Activated naive CD8-positive, alpha-beta T cell treated with anti-CD3 and anti-CD28 coated beads for 36 hours (primary cell): ENCODE results near the gene MESP1. TPM values are rescaled to one million over a fixed set of nuclear protein-coding genes. Genes with fewer than 3 reads are reported as not detected.

ENCODE experiments used
- DNase-seq: peaks from one replicate; pipeline ENCODE4 v3.0.0; 2021
- H3K27ac Mint-ChIP-seq: one replicate; pipeline ENCODE4 v1.8.0; 2022; ENCODE audit warnings: mild to moderate bottlenecking, moderate library complexity, mixed read lengths
- H3K27me3 Mint-ChIP-seq: one replicate; pipeline ENCODE4 v1.8.0; 2022; ENCODE audit warnings: mild to moderate bottlenecking, mixed read lengths
- H3K36me3 Mint-ChIP-seq: one replicate; pipeline ENCODE4 v1.8.0; 2021; ENCODE audit warnings: mild to moderate bottlenecking, mixed read lengths
- H3K4me1 Mint-ChIP-seq: one replicate; pipeline ENCODE4 v1.8.0; 2021; ENCODE audit warnings: mixed read lengths
- H3K4me3 Mint-ChIP-seq: one replicate; pipeline ENCODE4 v1.8.0; 2022; ENCODE audit warnings: mild to moderate bottlenecking, moderate library complexity, mixed read lengths
- H3K9me3 Mint-ChIP-seq: one replicate; pipeline ENCODE4 v1.8.0; 2022; ENCODE audit warnings: mixed read lengths
- total RNA-seq, 2 experiments: library from RNA; stranded (reverse); gene quantifications; one replicate each; pipeline ENCODE4 v1.2.3, GENCODE V29; 2021

Gene MESP1
- total RNA-seq, 2 experiments from 2014 or later: 4.2 to 4.5 TPM

DNA sequence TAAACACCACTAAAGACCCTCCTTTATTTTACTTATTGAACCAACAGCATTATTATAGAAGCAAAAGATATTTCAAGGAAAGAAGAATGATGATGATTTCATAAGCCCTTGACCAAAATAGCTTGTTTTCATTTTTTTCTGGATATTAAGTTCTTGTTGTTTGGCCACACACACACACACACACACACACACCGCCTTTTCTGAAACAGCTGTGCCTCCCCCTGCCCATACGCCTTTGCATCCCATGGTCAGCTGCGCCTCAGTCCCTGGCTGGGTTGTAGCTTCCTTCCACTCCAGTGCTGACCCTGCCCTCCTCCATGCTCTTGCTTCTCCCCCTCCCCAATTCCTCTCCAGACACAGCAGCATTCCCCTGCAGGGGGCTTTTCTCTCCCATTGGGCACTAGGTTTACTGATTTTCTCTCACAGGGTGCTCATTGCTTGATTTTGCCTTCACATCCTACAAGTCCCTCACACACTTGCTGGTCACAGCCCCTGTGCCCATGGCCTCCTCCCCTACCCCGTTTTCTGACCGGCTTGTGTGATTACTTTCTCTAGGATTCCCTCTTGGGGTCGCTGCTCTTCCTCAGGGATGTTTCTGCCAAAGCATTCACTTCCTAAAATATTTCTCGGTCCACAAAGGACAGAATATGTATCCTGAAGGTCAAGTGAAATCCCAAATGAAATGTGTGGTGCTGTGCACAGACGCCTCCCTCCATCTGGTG is 18.4 kb downstream of the MESP1 start:
- Mint-ChIP-seq H3K9me3 (no peaks in the 10 kb centered on the region), H3K4me1 (no peaks in the 10 kb centered on the region)

DNA sequence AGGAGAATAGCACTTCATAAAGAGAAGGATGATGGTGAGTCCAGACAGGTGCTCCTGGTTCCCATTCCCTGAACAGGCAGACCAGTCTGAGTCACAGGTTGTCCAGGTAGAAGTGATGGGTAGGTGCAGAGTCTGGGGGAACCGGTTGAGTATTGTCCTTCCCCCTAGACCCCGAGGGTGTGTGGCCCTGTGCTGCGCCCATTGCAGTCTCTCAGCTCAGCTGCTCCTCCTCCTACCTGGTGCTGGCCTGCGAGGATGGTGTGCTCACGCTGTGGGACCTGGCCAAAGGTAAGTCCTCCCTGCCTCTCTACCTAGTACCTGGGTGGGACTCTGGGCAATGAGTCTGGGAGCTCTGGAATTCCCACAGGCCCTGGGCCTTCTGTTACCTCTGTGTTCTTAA is 19.8 kb downstream of the MESP1 start:
- H3K27me3 Mint-ChIP-seq: no peaks in the 10 kb centered on the region
- no peak overlapping the region for H3K27ac Mint-ChIP-seq
- no peak for DNase-seq
- no peaks in the 10 kb centered on the region for H3K4me1 Mint-ChIP-seq
- H3K36me3 Mint-ChIP-seq: no peaks in the 10 kb centered on the region
- H3K4me3 Mint-ChIP-seq: no peak overlapping the region
- H3K9me3 Mint-ChIP-seq: no peaks in the 10 kb centered on the region

More for the DNA sequence above, 18.4 kb downstream of the MESP1 start:
- no peak overlapping the region for H3K4me3 Mint-ChIP-seq
- H3K36me3 Mint-ChIP-seq: no peaks in the 10 kb centered on the region
- no peak for DNase-seq
- H3K27ac Mint-ChIP-seq: no peak overlapping the region
- H3K27me3 Mint-ChIP-seq: no peaks in the 10 kb centered on the region

DNA sequence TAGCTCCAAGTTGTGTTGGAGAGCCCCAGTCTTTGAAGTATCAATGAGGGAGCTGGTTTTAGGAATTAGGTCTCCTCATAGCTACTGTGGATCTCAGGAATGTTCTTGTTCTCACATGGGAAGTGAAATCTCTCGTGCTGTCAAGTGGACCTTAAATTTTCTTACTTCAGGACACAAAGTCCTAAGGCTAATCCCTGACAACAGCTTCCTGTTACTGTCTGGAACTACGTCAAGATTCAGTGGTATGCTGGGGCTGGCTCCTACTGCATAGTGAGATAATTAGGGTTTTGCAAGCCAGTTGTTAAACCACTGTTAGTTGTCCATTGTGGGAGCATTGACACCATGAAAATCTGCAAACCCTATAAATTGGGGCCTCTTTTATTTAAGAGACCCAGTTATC is 22.8 kb downstream of the MESP1 start:
- Mint-ChIP-seq H3K36me3 (no peaks in the 10 kb centered on the region), H3K9me3 (no peaks in the 10 kb centered on the region), H3K4me1 (no peaks in the 10 kb centered on the region), H3K27ac (no peak overlapping the region), H3K27me3 (peaks cover 3% of the 10 kb centered on the region), H3K4me3 (no peak overlapping the region)
- DNase-seq: no peak

DNA sequence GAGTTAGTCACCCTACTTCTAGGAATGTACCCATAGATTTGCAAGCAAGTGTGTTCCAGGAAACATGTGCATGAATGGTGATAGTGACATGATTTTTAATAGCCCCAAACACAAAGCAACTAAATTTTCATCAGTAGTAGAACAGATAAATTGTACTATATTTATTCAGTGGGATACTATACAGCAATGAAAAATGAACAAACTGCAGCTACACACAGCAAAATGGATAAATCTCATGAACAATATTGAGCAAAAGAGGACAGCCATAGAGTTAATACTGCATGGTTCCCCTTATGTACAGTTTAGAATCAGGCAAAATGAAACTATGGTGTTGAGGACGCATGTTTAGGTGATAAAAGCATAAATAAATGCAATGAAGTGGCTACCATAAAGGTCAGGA is 26.0 kb downstream of the MESP1 start:
- Mint-ChIP-seq H3K4me1 (no peaks in the 10 kb centered on the region), H3K4me3 (no peak overlapping the region), H3K27ac (no peak overlapping the region), H3K9me3 (no peaks in the 10 kb centered on the region), H3K36me3 (no peaks in the 10 kb centered on the region), H3K27me3 (peaks cover 12% of the 10 kb centered on the region)
- DNase-seq: no peak

DNA sequence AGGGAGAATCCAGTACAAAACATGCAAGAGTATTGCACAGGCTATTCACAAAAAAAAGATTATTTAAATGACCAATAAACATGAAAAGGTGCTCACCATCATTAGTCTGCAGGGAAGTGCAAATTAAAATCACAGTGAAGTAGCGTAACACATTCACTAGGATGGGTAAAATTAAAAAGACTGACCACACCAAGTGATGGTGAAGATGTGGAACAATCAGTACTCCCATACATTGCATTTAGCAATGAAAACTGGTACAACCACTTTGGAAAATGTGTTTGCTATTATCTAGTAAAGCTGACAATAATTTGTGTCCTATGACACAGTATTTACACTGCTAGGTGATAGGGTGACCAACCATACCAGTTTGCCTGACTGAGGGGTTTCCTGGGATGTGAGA is 26.4 kb downstream of the MESP1 start:
- peaks cover 13% of the 10 kb centered on the region for H3K27me3 Mint-ChIP-seq
- no peak overlapping the region for H3K4me3 Mint-ChIP-seq
- no peaks in the 10 kb centered on the region for H3K9me3 Mint-ChIP-seq
- H3K27ac Mint-ChIP-seq: no peak overlapping the region
- H3K4me1 Mint-ChIP-seq: no peaks in the 10 kb centered on the region
- DNase-seq: no peak
- H3K36me3 Mint-ChIP-seq: no peaks in the 10 kb centered on the region

DNA sequence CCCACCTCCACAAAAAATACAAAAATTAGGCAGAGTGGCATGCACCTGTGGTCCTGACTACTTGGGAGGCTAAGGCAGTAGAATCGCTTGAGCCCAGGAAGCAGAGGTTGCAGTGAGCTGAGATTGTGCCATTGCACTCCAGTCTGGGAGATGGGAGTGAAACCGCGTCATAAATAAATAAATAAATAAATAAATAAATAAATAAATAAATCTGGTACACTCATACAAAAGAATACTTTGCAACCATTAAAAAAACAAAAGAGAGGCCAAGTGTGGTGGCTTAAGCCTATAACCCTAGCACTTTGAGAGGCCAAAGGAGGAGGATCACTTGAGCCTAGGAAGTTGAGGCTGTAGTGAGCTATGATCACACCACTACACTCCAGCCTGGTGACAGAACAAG is 28.0 kb downstream of the MESP1 start:
- no peak for DNase-seq
- no peaks in the 10 kb centered on the region for H3K36me3 Mint-ChIP-seq
- H3K9me3 Mint-ChIP-seq: no peaks in the 10 kb centered on the region
- H3K27me3 Mint-ChIP-seq: peaks cover 13% of the 10 kb centered on the region
- H3K4me3 Mint-ChIP-seq: no peak overlapping the region
- no peak overlapping the region for H3K27ac Mint-ChIP-seq
- H3K4me1 Mint-ChIP-seq: no peaks in the 10 kb centered on the region

DNA sequence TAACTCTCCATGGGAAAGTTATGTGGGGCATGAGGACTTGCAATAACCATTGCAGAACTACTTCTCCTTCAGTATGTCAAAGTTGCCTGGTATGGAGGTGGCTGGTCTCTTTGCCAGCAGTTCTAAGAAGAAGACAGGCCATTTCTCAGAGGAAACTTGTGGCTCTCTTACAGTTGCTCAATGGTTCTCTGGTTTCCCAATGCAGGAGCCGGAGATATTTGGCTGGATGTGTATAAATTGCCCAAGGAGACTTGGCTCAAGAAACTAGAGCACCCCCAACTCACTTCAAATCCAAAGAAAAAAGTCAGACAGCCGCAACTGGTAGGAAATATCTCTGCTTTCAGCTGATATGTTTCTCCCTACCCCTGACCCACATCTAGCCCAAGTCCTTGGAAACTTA is 36.3 kb downstream of the MESP1 start:
- Mint-ChIP-seq H3K27ac (no peak overlapping the region), H3K9me3 (no peaks in the 10 kb centered on the region), H3K36me3 (no peaks in the 10 kb centered on the region), H3K4me3 (no peak overlapping the region), H3K27me3 (no peaks in the 10 kb centered on the region), H3K4me1 (no peaks in the 10 kb centered on the region)
- no peak for DNase-seq

DNA sequence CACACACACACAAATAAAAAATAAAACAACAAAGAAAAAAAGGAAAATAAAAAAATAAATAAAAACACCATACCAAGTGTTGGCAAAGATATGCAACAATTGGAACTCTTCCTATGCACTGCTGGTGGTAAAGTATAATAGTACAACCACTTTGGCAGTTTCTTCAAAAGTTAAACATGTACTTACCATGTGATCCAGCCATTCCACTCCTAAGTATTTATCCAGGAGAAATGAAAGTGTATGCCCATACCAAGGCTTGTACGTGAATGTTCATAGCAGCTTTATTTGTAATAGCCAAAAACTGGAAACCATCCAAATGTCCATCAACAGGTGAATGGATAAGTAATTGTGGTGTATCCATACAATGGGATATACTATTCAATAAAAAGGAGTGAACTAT is 43.5 kb downstream of the MESP1 start:
- no peak for DNase-seq
- Mint-ChIP-seq H3K4me3 (no peak overlapping the region), H3K36me3 (no peaks in the 10 kb centered on the region)

DNA sequence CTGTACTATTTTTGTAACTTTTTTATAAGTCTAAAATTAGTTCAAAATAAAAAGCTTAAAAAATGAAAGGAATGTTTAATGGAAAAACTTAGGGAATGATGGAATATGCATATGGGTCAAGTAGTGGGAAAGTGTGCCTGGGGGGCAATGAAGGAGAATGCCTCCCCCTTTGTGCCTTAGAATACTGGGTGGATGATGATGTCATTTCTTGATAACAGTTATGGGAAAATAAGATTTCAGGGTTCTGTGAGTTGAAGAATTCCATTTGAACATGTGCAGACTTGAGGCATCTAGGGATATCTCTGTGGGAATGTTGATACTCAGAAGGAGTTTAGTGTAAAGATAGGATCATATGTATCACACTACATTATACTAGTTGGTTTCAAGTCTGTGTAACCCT is 46.6 kb downstream of the MESP1 start:
- no peaks in the 10 kb centered on the region for H3K36me3 Mint-ChIP-seq
- H3K4me1 Mint-ChIP-seq: no peaks in the 10 kb centered on the region
- no peak overlapping the region for H3K27ac Mint-ChIP-seq
- H3K27me3 Mint-ChIP-seq: peaks cover 28% of the 10 kb centered on the region
- H3K4me3 Mint-ChIP-seq: no peak overlapping the region
- no peaks in the 10 kb centered on the region for H3K9me3 Mint-ChIP-seq
- DNase-seq: no peak

More for the DNA sequence above, 43.5 kb downstream of the MESP1 start:
- Mint-ChIP-seq H3K27me3 (peaks cover 19% of the 10 kb centered on the region), H3K27ac (no peak overlapping the region), H3K9me3 (no peaks in the 10 kb centered on the region), H3K4me1 (no peaks in the 10 kb centered on the region)

Other genes with a start within 250 kb of the MESP1 start
- gene TICRR, start 175.8 kb downstream of the MESP1 start, total RNA-seq: 10 to 100 TPM; 22.5 to 23.1 TPM
- gene KIF7, start 95.8 kb downstream of the MESP1 start, total RNA-seq: 1 to 10 TPM; 3.4 to 3.7 TPM
- under 1 TPM; 0.23 to 0.34 TPM for gene PLIN1, start 71.9 kb downstream of the MESP1 start, total RNA-seq
- 1 to 10 TPM; 3.0 to 4.0 TPM for gene PEX11A, start 60.5 kb downstream of the MESP1 start, total RNA-seq
- not detected for gene WDR93, start 60.4 kb downstream of the MESP1 start, total RNA-seq
- gene MESP2, start 25.1 kb upstream of the MESP1 start, total RNA-seq: not detected
- gene ANPEP, start 63.6 kb upstream of the MESP1 start, total RNA-seq: under 1 TPM in 1 of 2 experiments, not detected in 1; 0.27 TPM
- gene AP3S2, start 142.7 kb upstream of the MESP1 start, total RNA-seq: 10 to 100 TPM; 16.2 to 20.8 TPM
- gene ARPIN, start 161.7 kb upstream of the MESP1 start, total RNA-seq: not detected